HEK293T (cell line): Measurements from ENCODE around the gene RTTN.
"Not testable (repeated sequence)": the region's sequence is repeated elsewhere in the genome, so short reads cannot be mapped to it uniquely, and the experiment has no call there.

ENCODE experiments used
- CTCF ChIA-PET: fragments of 350-600 bp; formaldehyde crosslinking; extraction: SDS; loops from one replicate; lab custom pipeline; 2021; ENCODE audit warnings: antibody characterized with exemption, inconsistent platforms; lab: Yijun Ruan, JAX
- POLR2A ChIA-PET: fragments of 350-600 bp; formaldehyde crosslinking; extraction: SDS; loops from one replicate; lab custom pipeline; 2020; ENCODE audit warnings: antibody characterized with exemption, inconsistent platforms; lab: Yijun Ruan, JAX
- DNase-seq: peaks from one replicate; pipeline ENCODE4 v3.0.0; 2012; ENCODE audit warnings: mixed read lengths; ENCODE audit errors: extremely low spot score
- ARNT ChIP-seq: fragments of 450-650 bp; IDR thresholded peaks from 2 replicates; pipeline ENCODE4 v1.6.1; 2017; ENCODE audit warnings: mild to moderate bottlenecking
- BHLHE40 ChIP-seq: fragments of 450-650 bp; IDR thresholded peaks from 2 replicates; pipeline ENCODE4 v1.6.1; 2016; ENCODE audit warnings: mild to moderate bottlenecking, moderate library complexity, borderline replicate concordance
- CTBP1 ChIP-seq: fragments of 450-650 bp; IDR thresholded peaks from 2 replicates; pipeline ENCODE4 v1.6.1; 2016; ENCODE audit warnings: borderline replicate concordance
- ELF4 ChIP-seq: fragments of 450-650 bp; IDR thresholded peaks from 2 replicates; pipeline ENCODE4 v1.6.1; 2017; ENCODE audit warnings: antibody characterized with exemption
- FOXA1 ChIP-seq: fragments of 450-650 bp; IDR thresholded peaks from 2 replicates; pipeline ENCODE4 v1.6.1; 2016; ENCODE audit warnings: mild to moderate bottlenecking
- FOXK2 ChIP-seq: fragments of 450-650 bp; IDR thresholded peaks from 2 replicates; pipeline ENCODE4 v1.6.1; 2016; ENCODE audit warnings: mild to moderate bottlenecking
- FOXM1 ChIP-seq: fragments of 450-650 bp; IDR thresholded peaks from 2 replicates; pipeline ENCODE4 v1.6.1; 2017; ENCODE audit warnings: mild to moderate bottlenecking, borderline replicate concordance
- HDGF ChIP-seq: fragments of 450-650 bp; IDR thresholded peaks from 2 replicates; pipeline ENCODE4 v1.6.1; 2017; ENCODE audit warnings: antibody characterized with exemption, borderline replicate concordance
- L3MBTL2 ChIP-seq: fragments of 450-650 bp; conservative IDR thresholded peaks from 2 replicates; pipeline ENCODE4 v1.6.1; 2016; ENCODE audit warnings: mild to moderate bottlenecking
- LEF1 ChIP-seq: fragments of 450-650 bp; IDR thresholded peaks from 2 replicates; pipeline ENCODE4 v1.6.1; 2017; ENCODE audit warnings: mild to moderate bottlenecking, borderline replicate concordance
- NFRKB ChIP-seq: fragments of 450-650 bp; IDR thresholded peaks from 2 replicates; pipeline ENCODE4 v1.6.1; 2016; ENCODE audit warnings: mild to moderate bottlenecking, moderate library complexity
- PKNOX1 ChIP-seq: fragments of 450-650 bp; IDR thresholded peaks from 2 replicates; pipeline ENCODE4 v1.6.1; 2016
- SP1 ChIP-seq: fragments of 450-650 bp; IDR thresholded peaks from 2 replicates; pipeline ENCODE4 v1.6.1; 2017
- SUZ12 ChIP-seq: fragments of 450-650 bp; IDR thresholded peaks from 2 replicates; pipeline ENCODE4 v1.6.1; 2016; ENCODE audit warnings: mild to moderate bottlenecking
- TARDBP ChIP-seq: fragments of 450-650 bp; IDR thresholded peaks from 2 replicates; pipeline ENCODE4 v1.6.1; 2016
- ZNF384 ChIP-seq: fragments of 450-650 bp; IDR thresholded peaks from 2 replicates; pipeline ENCODE4 v1.6.1; 2016

Gene RTTN

GRCh38 chr18:70243131-70243929 lies 37.8 kb upstream of the RTTN start:
- ChIA-PET POLR2A (no interaction called here), CTCF (no interaction called here)
- TF ChIP-seq L3MBTL2 (no peak), NFRKB (no peak)
- DNase-seq: no peak

- CTCF ChIA-PET, POLR2A ChIA-PET, DNase-seq: not testable (repeated sequence)
Measured at GRCh38 chr18:70236921-70237320, 31.4 kb upstream of the RTTN start.

- CTCF ChIA-PET: no interaction called here
Measured at GRCh38 chr18:70235478-70235877, 30.0 kb upstream of the RTTN start.

DNA sequence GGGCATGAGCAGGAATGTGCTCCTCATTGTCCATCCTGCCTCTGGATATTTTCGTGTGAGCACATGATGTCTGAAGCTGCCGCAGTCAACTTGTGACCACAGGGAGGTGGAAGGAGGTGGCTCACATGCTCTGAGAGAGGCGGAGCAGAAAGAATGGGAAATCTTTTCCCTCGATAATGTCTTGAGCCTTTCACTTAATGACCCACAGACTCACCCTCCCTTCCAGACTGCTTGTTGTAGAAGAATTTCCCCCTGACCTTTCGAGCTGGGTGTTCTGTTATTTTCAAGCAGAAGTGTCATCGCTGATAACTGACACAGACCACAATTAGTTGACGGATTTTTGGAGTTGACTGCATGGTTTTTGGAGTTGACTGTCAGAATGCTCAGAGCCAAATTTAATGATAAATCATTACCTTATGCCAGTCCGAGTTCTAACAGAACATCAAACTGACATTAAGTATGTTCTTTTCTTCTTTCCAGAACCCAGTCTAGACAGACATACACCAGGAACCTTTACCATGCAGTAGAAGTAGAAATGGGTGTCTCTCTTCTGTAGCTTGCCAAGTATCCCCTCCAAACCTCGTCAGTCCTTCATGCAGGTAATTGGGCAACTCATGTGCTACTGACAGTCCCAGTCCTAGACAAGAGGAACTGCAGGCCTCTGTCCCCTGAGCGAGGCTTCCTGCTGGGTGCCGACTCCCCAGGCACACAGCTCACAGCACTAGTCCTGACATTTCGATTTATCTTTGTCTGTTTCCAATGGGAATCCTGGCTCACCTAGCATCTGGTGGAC lies 29.4 kb upstream of the RTTN start:
- no peak for DNase-seq
- ChIA-PET POLR2A (no interaction called here), CTCF (no interaction called here)
- TF ChIP-seq TARDBP: no peak
- TF ChIP-seq ELF4: no peak
- no peak for TF ChIP-seq L3MBTL2
- TF ChIP-seq LEF1: no peak
- TF ChIP-seq BHLHE40: no peak
- TF ChIP-seq HDGF: no peak
- TF ChIP-seq ZNF384: no peak

More at GRCh38 chr18:70235478-70235877, 30.0 kb upstream of the RTTN start:
- TF ChIP-seq FOXA1 (no peak), CTBP1 (no peak), ELF4 (no peak), PKNOX1 (no peak), SP1 (no peak), L3MBTL2 (no peak)
- DNase-seq: no peak
- POLR2A ChIA-PET: no interaction called here

DNA sequence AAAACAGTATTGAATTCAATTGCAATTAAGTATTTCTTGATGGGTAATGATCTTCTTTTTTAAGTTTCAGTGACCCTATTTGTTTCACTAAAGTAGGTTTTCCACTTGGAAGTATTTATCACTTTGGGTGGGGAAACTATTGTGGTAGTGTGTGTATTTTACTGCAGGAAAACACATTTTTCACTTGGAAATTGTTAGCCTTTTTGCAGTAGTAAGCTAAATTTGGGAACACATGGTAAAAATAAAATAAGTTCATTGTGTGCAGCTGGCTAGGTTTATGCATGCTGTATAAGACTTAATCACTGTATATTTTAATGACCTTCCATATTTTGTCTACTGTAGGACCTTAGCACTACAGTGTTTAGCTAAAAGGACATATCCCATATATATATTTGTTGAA lies 28.5 kb upstream of the RTTN start:
- POLR2A ChIA-PET: no interaction called here
- TF ChIP-seq ARNT (no peak), SUZ12 (no peak), HDGF (no peak), PKNOX1 (no peak), FOXM1 (no peak), ZNF384 (no peak)
- CTCF ChIA-PET: no interaction called here

GRCh38 chr18:70232261-70232660 lies 26.8 kb upstream of the RTTN start:
- DNase-seq: no peak
- no peak for TF ChIP-seq PKNOX1
- ChIA-PET POLR2A (no interaction called here), CTCF (no interaction called here)

More for the DNA sequence above, 28.5 kb upstream of the RTTN start:
- DNase-seq: no peak

- ChIA-PET POLR2A (no interaction called here), CTCF (no interaction called here)
- TF ChIP-seq CTBP1: no peak
- TF ChIP-seq TARDBP: no peak
- no peak for DNase-seq
Measured at GRCh38 chr18:70229639-70230038, 24.2 kb upstream of the RTTN start.

DNA sequence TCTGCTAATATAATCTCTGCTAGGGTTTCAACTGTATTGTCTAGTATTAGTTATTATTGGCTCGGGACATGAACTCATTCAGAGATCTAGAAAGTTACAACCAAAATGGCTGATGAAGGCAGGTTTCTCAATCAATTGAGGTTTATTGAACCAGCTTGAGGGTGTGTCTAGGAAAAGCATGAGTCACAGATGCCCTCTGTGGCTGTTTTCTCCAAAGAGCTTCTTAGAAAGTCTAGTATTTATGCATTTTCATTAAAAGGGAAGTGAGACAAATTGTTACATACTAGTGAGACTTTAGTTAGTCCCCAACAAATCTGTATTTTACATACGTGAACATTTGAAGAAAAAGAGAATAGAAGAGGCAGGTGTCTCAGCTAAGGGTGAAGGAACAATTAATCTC lies 23.0 kb upstream of the RTTN start:
- TF ChIP-seq SP1: no peak
- TF ChIP-seq TARDBP: no peak
- TF ChIP-seq CTBP1: no peak
- no peak for TF ChIP-seq ZNF384
- no peak for TF ChIP-seq ARNT
- TF ChIP-seq SUZ12: no peak
- no peak for TF ChIP-seq L3MBTL2
- no peak for TF ChIP-seq NFRKB
- TF ChIP-seq FOXK2: no peak
- TF ChIP-seq FOXA1: no peak
- no peak for TF ChIP-seq ELF4
- no peak for TF ChIP-seq PKNOX1
- ChIA-PET POLR2A (no interaction called here), CTCF (no interaction called here)
- DNase-seq: no peak
